Fibroblast of villous mesenchyme (primary cell): ENCODE measurements around the gene MADCAM1. TPM values are rescaled to one million over a fixed set of nuclear protein-coding genes. Genes with fewer than 3 reads are reported as not detected.

Source experiments
- DNase-seq: peaks from one replicate; pipeline ENCODE4 v3.0.0-alpha.2; 2010; ENCODE audit warnings: low read depth
- H3K4me3 ChIP-seq: 2 replicates; pipeline ENCODE4 v1.5.1; 2011; ENCODE audit warnings: low read depth, mild to moderate bottlenecking, low read length
- CTCF ChIP-seq: IDR thresholded peaks from 2 replicates; pipeline ENCODE4 v1.5.1; 2012; ENCODE audit warnings: low read depth, mild to moderate bottlenecking, low read length; ENCODE audit not compliant: insufficient read depth
- total RNA-seq: library from RNA; depleted of rRNA; stranded (reverse); fragments of >200 nt; gene quantifications from 2 replicates; pipeline ENCODE4 v1.2.3, GENCODE V29; 2012

The MADCAM1 gene
- total RNA-seq, 1 donor = under 0.01 TPM

- DNase-seq = no peak
- no peak overlapping the region for H3K4me3 ChIP-seq
- no peak for TF ChIP-seq CTCF
Measured at GRCh38 chr19:492091-492531, 4.2 kb upstream of the MADCAM1 start.

- DNase-seq = no peak
- H3K4me3 ChIP-seq = no peak overlapping the region
- no peak for TF ChIP-seq CTCF
Measured at GRCh38 chr19:493391-494170, 2.7 kb upstream of the MADCAM1 start.

GRCh38 chr19:494171-495080, 1.9 kb upstream of the MADCAM1 start:
- no peak overlapping the region for H3K4me3 ChIP-seq
- TF ChIP-seq CTCF = no peak
- DNase-seq = no peak

DNA sequence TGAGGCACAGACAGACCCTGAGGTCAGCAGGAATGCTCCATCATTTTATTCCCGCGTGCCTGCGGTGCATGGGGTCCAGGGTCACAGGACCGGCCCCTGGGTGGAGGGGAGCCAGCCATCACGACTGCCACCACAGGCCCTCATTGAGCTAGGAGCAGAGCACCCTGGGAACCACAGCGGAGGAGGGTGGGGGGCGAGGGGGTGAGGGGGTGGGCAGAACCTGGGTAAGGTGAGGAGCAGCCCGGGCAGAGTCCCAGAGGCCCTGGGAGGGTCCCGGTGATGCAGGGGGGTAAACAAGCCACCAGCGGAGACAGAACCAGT, 1.2 kb upstream of the MADCAM1 start:
- TF ChIP-seq CTCF = no peak
- H3K4me3 ChIP-seq = no peak overlapping the region
- no peak for DNase-seq

- peak; percentile 74 for TF ChIP-seq CTCF
- no peak for DNase-seq
- H3K4me3 ChIP-seq = no peak overlapping the region
Measured at GRCh38 chr19:495402-496111, 729 bp upstream of the MADCAM1 start.

DNA sequence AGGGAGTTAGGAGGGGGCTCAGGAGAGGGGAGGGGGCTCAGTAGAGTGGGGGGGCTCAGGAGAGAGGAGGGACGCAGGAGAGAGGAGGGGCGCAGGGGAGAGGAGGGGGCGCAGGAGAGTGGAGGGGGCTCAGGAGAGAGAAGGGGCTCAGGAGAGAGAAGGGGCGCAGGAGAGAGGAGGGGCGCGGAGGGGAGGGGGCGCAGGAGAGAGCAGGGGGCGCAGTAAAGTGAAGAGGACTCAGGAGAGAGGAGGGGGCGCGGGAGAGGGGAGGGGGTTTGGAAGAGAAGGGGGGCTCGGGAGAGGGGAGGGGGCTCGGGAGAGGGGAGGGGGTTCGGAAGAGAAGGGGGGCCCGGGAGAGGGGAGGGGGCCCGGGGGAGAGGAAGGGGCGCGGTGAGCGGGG, 700 bp downstream of the MADCAM1 start:
- no peak for DNase-seq
- no peak overlapping the region for H3K4me3 ChIP-seq
- TF ChIP-seq CTCF = no peak
